ENCODE data around the gene HSPG2.
"Not testable (repeated sequence)": the region's sequence is repeated elsewhere in the genome, so short reads cannot be mapped to it uniquely, and the experiment has no call there.

Gene HSPG2

DNA sequence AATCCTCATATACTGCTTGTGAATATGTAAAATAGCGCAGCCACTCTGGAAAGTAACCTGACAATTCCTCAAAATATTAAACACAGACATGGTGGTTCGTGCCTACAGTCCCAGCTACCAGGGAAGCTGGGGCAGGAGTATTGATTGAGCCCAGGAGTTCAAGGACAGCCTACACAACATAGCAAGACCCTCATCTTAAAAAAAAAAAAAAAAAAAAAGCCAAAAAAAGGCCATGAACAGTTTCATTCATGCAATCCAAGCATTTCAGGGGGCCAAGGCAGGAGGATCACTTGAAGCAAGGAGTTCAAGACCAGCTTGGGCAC is 158.7 kb downstream of the HSPG2 start:
- ATAC-seq (ENCODE audit: low read depth) = no peak
- DNase-seq (ENCODE audit: low spot score) = no peak
- Histone ChIP-seq H3K4me1 (ENCODE audit: insufficient read depth, poor library complexity, severe bottlenecking) (peaks cover 8% of the 10 kb centered on the region), H3K27ac (ENCODE audit: poor library complexity, severe bottlenecking) (no peak overlapping the region), H3K9me3 (ENCODE audit: severe bottlenecking) (no peaks in the 10 kb centered on the region), H3K27me3 (ENCODE audit: insufficient read depth, poor library complexity, severe bottlenecking) (no peaks in the 10 kb centered on the region), H3K4me3 (ENCODE audit: severe bottlenecking) (no peak overlapping the region), H3K36me3 (ENCODE audit: low read depth) (peaks cover 11% of the 10 kb centered on the region)
- TF ChIP-seq, protein P1, sequence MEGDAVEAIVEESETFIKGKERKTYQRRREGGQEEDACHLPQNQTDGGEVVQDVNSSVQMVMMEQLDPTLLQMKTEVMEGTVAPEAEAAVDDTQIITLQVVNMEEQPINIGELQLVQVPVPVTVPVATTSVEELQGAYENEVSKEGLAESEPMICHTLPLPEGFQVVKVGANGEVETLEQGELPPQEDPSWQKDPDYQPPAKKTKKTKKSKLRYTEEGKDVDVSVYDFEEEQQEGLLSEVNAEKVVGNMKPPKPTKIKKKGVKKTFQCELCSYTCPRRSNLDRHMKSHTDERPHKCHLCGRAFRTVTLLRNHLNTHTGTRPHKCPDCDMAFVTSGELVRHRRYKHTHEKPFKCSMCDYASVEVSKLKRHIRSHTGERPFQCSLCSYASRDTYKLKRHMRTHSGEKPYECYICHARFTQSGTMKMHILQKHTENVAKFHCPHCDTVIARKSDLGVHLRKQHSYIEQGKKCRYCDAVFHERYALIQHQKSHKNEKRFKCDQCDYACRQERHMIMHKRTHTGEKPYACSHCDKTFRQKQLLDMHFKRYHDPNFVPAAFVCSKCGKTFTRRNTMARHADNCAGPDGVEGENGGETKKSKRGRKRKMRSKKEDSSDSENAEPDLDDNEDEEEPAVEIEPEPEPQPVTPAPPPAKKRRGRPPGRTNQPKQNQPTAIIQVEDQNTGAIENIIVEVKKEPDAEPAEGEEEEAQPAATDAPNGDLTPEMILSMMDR (IDR thresholded peaks at IDR 0.05; ENCODE audit: poor library complexity, severe bottlenecking) = no peak

DNA sequence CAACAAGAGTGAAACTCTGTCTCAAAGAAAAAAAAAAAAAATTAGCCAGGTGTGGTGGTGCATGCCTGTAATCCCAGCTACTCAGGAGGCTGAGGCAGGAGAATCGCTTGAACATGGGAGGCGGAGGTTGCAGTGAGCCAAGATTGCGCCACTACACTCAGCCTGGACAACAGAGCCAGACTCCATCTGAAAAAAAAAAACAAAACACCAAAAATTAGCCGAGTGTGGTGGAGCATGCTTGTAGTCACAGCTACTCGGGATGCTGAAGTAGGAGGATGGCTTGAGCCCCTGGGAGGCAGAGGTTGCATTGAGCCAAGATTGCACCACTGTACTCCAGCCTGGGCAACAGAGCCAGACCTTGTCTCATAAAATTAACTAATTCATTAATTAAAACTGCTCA is 160.2 kb downstream of the HSPG2 start:
- DNase-seq (ENCODE audit: low spot score); H3K4me1 ChIP-seq (ENCODE audit: insufficient read depth, poor library complexity, severe bottlenecking); H3K9me3 ChIP-seq (ENCODE audit: severe bottlenecking); H3K27ac ChIP-seq (ENCODE audit: poor library complexity, severe bottlenecking); H3K27me3 ChIP-seq (ENCODE audit: insufficient read depth, poor library complexity, severe bottlenecking); H3K4me3 ChIP-seq (ENCODE audit: severe bottlenecking); ATAC-seq (ENCODE audit: low read depth): not testable (repeated sequence)
- peaks cover 11% of the 10 kb centered on the region for H3K36me3 ChIP-seq (ENCODE audit: low read depth)

GRCh38 chr1:21775985-21776562 is 161.0 kb downstream of the HSPG2 start:
- Histone ChIP-seq H3K27me3 (ENCODE audit: insufficient read depth, poor library complexity, severe bottlenecking) (no peaks in the 10 kb centered on the region), H3K4me1 (ENCODE audit: insufficient read depth, poor library complexity, severe bottlenecking) (peaks cover 8% of the 10 kb centered on the region), H3K27ac (ENCODE audit: poor library complexity, severe bottlenecking) (peak overlapping the region; percentile 6), H3K4me3 (ENCODE audit: severe bottlenecking) (no peak overlapping the region), H3K36me3 (ENCODE audit: low read depth) (peaks cover 11% of the 10 kb centered on the region), H3K9me3 (ENCODE audit: severe bottlenecking) (no peaks in the 10 kb centered on the region)
- 0 out of 3 replicates have a peak, but pooled peaks have one; percentile 17 for ATAC-seq (ENCODE audit: low read depth)
- no peak for DNase-seq (ENCODE audit: low spot score)
- TF ChIP-seq, protein P1 (IDR thresholded peaks at IDR 0.05; ENCODE audit: poor library complexity, severe bottlenecking) = no peak

DNA sequence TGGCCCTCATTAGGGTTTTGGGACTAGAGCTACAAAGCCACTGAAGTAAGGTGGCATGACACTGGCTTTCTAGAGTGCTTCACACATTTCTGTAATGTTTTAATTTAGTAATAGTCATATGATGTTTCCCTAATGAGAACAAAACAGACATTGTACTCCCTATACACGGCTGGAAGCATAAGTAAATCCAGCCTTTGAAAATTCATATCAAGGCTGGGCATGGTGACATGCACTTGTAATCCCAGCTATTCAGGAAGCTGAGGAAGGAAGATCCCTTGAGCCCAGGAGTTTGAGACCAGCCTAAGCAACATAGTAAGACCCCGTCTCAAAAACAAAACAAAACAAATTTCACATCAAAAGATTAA is 161.6 kb downstream of the HSPG2 start:
- no peak for DNase-seq (ENCODE audit: low spot score)
- H3K4me1 ChIP-seq (ENCODE audit: insufficient read depth, poor library complexity, severe bottlenecking) = peaks cover 8% of the 10 kb centered on the region

GRCh38 chr1:21774835-21775549 is 162.1 kb downstream of the HSPG2 start:
- TF ChIP-seq, protein P1 (IDR thresholded peaks at IDR 0.05; ENCODE audit: poor library complexity, severe bottlenecking) = no peak
- ATAC-seq (ENCODE audit: low read depth) = no peak
- no peak overlapping the region for H3K27ac ChIP-seq (ENCODE audit: poor library complexity, severe bottlenecking)
- peaks cover 3% of the 10 kb centered on the region for H3K4me1 ChIP-seq (ENCODE audit: insufficient read depth, poor library complexity, severe bottlenecking)
- H3K27me3 ChIP-seq (ENCODE audit: insufficient read depth, poor library complexity, severe bottlenecking) = no peaks in the 10 kb centered on the region
- no peaks in the 10 kb centered on the region for H3K9me3 ChIP-seq (ENCODE audit: severe bottlenecking)
- H3K4me3 ChIP-seq (ENCODE audit: severe bottlenecking) = no peak overlapping the region
- H3K36me3 ChIP-seq (ENCODE audit: low read depth) = peaks cover 9% of the 10 kb centered on the region; the same call in 1 of the 2 replicates
- no peak for DNase-seq (ENCODE audit: low spot score)

More for the DNA sequence above, 161.6 kb downstream of the HSPG2 start:
- Histone ChIP-seq H3K4me3 (ENCODE audit: severe bottlenecking) (no peak overlapping the region), H3K36me3 (ENCODE audit: low read depth) (peaks cover 11% of the 10 kb centered on the region), H3K27me3 (ENCODE audit: insufficient read depth, poor library complexity, severe bottlenecking) (no peaks in the 10 kb centered on the region), H3K27ac (ENCODE audit: poor library complexity, severe bottlenecking) (peak overlapping the region; percentile 6), H3K9me3 (ENCODE audit: severe bottlenecking) (no peaks in the 10 kb centered on the region)
- ATAC-seq (ENCODE audit: low read depth) = no peak
- TF ChIP-seq, protein P1 (IDR thresholded peaks at IDR 0.05; ENCODE audit: poor library complexity, severe bottlenecking) = no peak
